Activated naive CD8-positive, alpha-beta T cell (primary cell): Measurements from ENCODE around the gene RPTOR.
A peak's percentile ranks its signal among the peaks of the same experiment; 100 is the strongest.
"Not testable (repeated sequence)": the region's sequence is repeated elsewhere in the genome, so short reads cannot be mapped to it uniquely, and the experiment has no call there.

ENCODE experiments used
- H3K27ac Mint-ChIP-seq: one replicate; pipeline ENCODE4 v1.8.0; 2021; ENCODE audit warnings: mixed read lengths
- H3K27me3 Mint-ChIP-seq: one replicate; pipeline ENCODE4 v1.8.0; 2021; ENCODE audit warnings: mixed read lengths
- H3K36me3 Mint-ChIP-seq: one replicate; pipeline ENCODE4 v1.8.0; 2021; ENCODE audit warnings: mixed read lengths
- H3K4me1 Mint-ChIP-seq: one replicate; pipeline ENCODE4 v1.8.0; 2021; ENCODE audit warnings: low read depth, mixed read lengths
- H3K4me3 Mint-ChIP-seq: one replicate; pipeline ENCODE4 v1.8.0; 2021; ENCODE audit warnings: mild to moderate bottlenecking, mixed read lengths
- H3K9me3 Mint-ChIP-seq: one replicate; pipeline ENCODE4 v1.8.0; 2021; ENCODE audit warnings: low read depth, mixed read lengths

The RPTOR gene

DNA sequence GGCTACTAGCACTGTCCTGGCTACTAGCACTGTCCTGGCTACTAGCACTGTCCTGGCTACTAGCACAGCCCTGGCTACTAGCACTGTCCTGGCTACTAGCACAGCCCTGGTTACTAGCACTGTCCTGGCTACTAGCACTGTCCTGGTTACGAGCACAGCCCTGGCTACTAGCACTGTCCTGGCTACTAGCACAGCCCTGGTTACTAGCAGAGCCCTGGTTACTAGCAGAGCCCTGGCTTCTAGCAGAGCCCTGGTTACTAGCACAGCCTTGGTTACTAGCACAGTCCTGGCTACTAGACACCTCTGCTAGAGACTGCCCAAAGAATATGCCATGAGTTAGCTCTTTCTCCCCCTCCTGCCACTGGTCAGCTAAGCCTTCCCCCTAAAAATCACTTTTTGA is 200.1 kb downstream of the RPTOR start:
- not testable (repeated sequence) for H3K27me3 Mint-ChIP-seq, H3K4me3 Mint-ChIP-seq, H3K9me3 Mint-ChIP-seq
- Mint-ChIP-seq H3K4me1 (peaks cover 59% of the 10 kb centered on the region), H3K27ac (peak overlapping the region; percentile 50), H3K36me3 (peaks cover 14% of the 10 kb centered on the region)

DNA sequence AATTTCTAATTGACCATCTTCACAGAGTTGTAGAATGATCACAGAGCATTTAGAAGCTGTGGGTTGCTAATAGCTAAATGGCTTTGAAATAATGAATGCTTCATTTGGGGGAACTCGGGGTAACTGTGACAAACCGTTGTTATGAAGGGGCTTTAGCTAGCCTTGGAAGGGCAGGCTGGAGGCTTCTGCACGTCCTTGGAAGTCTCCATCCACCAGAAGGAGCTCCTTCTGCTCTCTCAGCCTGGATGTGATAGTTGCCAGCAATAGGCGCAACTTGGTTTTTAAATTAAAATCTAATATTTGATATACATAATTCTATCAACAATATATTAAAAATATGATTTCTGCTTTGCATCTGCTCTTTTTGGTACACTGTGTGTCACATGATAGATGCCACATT is 200.5 kb downstream of the RPTOR start:
- H3K27ac Mint-ChIP-seq = peak overlapping the region; percentile 50
- peaks cover 57% of the 10 kb centered on the region for H3K4me1 Mint-ChIP-seq
- H3K4me3 Mint-ChIP-seq = no peak overlapping the region
- H3K36me3 Mint-ChIP-seq = peaks cover 12% of the 10 kb centered on the region
- no peaks in the 10 kb centered on the region for H3K27me3 Mint-ChIP-seq
- H3K9me3 Mint-ChIP-seq = no peaks in the 10 kb centered on the region

DNA sequence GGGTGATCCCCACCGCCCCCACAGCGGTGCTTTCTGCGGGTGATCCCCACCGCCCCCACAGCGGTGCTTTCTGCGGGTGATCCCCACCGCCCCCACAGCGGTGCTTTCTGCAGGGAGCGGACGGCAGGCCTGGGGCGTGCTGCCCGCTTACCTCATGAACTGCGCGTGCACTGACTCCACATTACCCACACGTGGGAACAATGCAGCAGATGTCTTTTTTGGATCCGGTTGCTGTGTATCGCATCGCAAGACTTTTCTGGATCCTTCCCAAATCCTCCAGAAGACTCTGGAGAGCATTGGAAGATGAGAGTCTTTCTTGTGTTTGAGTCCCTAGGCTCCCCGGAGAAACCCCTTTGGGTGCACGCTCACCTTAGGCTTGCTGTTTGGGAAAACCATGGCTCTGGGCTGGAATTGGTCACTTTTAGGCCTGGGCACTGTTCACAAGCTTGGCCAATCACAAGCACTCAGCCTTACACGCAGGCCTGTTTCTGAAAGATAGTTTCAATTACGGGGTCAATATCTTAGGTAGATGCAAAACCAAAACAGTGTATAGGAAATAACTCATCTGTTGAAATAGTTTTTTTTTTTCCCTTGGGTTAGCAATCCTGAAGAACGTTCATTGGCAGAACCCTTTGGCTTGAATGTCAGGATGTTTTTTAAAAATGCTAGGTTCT is 201.8 kb downstream of the RPTOR start:
- Mint-ChIP-seq H3K36me3 (peaks cover 10% of the 10 kb centered on the region), H3K4me3 (no peak overlapping the region), H3K27ac (peak overlapping the region; percentile 70), H3K27me3 (no peaks in the 10 kb centered on the region), H3K4me1 (peaks cover 57% of the 10 kb centered on the region), H3K9me3 (no peaks in the 10 kb centered on the region)

DNA sequence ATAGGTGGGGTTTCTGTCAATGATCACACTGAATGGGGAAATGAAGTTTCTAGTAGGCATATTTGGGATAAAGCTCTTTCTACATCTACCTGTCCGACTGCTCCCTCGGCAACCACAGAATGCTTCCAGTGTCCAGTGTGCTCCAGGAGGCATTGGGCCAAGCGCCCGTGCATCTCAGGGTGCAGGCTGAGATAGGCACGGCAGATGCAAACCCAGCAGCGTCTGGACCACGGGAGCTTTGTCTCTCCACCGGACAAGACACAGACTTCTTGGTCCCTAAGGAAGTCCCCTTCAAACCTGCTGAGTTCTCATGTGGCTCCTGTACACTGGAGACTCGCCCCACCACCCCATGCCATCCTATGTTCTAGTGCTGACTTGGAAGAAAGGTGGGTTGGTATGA is 202.8 kb downstream of the RPTOR start:
- peaks cover 57% of the 10 kb centered on the region for H3K4me1 Mint-ChIP-seq
- peak overlapping the region; percentile 62 for H3K27ac Mint-ChIP-seq
- peaks cover 10% of the 10 kb centered on the region for H3K36me3 Mint-ChIP-seq

DNA sequence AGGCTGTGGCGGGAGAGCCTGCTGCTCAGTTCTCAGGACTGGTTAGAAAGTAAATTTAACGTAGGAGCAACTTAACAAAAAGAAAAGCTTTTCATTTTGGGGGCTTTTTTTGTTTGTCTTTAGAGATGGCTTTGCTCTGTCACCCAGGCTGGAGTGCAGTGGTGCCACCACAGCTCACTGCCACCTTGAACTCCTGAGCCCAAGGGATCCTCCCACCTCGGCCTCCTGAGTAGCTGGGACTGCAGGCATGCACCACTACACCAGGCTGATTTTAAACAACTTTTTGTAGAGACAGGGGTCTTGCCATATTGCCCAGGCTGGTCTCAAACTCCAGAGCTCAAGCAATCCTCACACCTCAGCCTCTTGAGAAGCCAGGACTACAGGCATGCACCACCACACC is 205.0 kb downstream of the RPTOR start:
- peaks cover 14% of the 10 kb centered on the region for H3K36me3 Mint-ChIP-seq
- peaks cover 58% of the 10 kb centered on the region for H3K4me1 Mint-ChIP-seq
- no peaks in the 10 kb centered on the region for H3K9me3 Mint-ChIP-seq
- H3K27me3 Mint-ChIP-seq = no peaks in the 10 kb centered on the region
- H3K4me3 Mint-ChIP-seq = no peak overlapping the region
- H3K27ac Mint-ChIP-seq = peak overlapping the region; percentile 58

More for the DNA sequence above, 202.8 kb downstream of the RPTOR start:
- Mint-ChIP-seq H3K9me3 (no peaks in the 10 kb centered on the region), H3K4me3 (no peak overlapping the region), H3K27me3 (no peaks in the 10 kb centered on the region)

DNA sequence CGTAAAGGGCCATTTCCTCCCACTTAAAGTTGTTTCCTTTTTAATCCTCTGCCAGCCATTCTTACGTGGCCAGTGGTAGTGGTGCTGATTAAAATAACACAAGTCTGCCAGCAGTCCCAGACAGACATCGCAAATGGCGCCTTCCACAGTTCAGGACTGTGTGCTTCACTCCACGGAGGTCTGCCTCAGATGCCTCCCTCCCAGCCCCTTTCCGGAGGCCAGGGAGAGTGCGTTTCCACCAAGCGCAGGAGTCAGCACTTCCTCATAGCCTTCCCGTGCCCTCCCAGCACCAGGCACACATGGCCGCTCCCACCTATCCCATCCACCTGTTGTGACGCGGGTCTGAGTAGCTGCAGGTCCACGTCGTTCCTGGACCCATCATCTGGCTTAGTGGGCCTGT is 205.6 kb downstream of the RPTOR start:
- H3K36me3 Mint-ChIP-seq = peaks cover 15% of the 10 kb centered on the region
- H3K9me3 Mint-ChIP-seq = no peaks in the 10 kb centered on the region
- peak overlapping the region; percentile 58 for H3K27ac Mint-ChIP-seq
- peak overlapping the region; percentile 32 for H3K4me3 Mint-ChIP-seq
- no peaks in the 10 kb centered on the region for H3K27me3 Mint-ChIP-seq
- H3K4me1 Mint-ChIP-seq = peaks cover 54% of the 10 kb centered on the region

DNA sequence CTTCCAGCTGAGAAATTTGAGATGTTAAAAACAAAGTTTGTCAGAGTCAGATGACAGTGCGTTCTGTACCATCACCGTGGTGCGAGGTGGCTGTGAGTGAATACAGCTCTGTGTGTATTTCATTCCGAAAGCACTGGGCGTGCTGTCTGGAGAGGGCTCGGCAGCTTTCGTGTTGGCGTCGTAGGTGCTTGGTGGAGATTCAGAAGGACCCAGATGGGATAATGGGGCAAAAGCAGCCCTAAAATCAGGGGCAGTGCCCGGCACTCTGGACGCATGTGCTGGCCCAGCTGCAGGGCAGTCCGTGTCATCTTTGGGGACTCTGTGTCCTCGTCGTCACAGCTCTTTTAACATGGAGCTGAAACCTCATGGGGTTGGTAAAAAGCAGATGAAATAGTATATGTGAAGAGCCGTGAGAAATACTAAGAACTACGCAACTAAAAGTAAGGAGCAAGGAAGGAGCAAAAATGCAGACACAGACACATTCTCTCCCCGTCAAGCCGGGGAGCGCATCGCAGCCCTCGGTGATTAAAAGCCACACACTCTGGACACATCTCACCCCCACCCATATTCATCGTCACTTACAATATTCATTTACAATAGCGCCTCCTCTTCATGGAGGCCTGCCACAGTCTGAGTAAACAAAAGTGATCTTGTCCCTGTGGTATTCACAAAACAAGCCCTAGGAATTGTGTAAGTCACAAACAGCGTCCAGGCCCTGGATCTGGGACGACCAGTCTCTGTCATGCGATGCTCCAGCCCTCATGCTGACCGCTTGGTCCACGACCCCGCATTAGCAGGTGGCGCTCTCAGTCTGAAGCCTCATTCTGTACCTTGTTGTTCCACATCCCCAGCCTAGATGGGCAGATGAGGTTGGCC is 206.7 kb downstream of the RPTOR start:
- peak overlapping the region; percentile 59 for H3K4me3 Mint-ChIP-seq
- H3K4me1 Mint-ChIP-seq = peaks cover 54% of the 10 kb centered on the region
- peaks cover 22% of the 10 kb centered on the region for H3K36me3 Mint-ChIP-seq
- H3K27ac Mint-ChIP-seq = peak overlapping the region; percentile 79
- H3K27me3 Mint-ChIP-seq = no peaks in the 10 kb centered on the region
- H3K9me3 Mint-ChIP-seq = no peaks in the 10 kb centered on the region

DNA sequence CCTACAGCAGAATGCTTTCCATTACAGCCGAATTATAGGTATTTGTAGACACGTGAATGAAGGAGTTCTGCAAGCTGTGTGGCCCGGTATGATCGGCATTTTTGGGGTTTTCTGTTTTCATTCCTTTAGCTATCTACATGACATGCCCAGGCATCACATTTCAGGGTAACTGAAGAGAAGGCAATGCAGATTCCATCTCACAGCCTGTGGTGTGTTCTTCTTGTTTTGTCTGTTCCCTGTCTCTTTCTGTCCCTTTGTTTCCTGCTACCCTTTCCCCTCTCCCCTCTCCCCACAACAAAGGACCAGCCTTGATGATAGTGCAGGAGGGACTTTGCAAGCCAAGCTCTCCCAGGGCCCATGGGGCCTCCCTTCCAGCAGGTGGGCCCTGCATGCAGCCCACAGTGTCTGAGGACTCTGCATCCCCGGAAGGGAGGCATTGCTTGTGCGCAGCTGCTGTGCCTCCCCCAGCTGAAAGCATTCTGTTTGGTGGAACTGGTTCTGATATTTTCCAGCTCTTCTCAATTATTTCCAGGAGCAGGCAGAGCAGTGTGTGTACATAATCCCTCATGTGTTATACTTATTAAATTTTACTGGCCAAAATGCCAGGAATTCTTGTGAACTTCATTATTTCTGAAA is 207.4 kb downstream of the RPTOR start:
- Mint-ChIP-seq H3K27me3 (no peaks in the 10 kb centered on the region), H3K4me1 (peaks cover 55% of the 10 kb centered on the region), H3K27ac (peak overlapping the region; percentile 79), H3K36me3 (peaks cover 24% of the 10 kb centered on the region), H3K4me3 (peak overlapping the region; percentile 59), H3K9me3 (no peaks in the 10 kb centered on the region)

DNA sequence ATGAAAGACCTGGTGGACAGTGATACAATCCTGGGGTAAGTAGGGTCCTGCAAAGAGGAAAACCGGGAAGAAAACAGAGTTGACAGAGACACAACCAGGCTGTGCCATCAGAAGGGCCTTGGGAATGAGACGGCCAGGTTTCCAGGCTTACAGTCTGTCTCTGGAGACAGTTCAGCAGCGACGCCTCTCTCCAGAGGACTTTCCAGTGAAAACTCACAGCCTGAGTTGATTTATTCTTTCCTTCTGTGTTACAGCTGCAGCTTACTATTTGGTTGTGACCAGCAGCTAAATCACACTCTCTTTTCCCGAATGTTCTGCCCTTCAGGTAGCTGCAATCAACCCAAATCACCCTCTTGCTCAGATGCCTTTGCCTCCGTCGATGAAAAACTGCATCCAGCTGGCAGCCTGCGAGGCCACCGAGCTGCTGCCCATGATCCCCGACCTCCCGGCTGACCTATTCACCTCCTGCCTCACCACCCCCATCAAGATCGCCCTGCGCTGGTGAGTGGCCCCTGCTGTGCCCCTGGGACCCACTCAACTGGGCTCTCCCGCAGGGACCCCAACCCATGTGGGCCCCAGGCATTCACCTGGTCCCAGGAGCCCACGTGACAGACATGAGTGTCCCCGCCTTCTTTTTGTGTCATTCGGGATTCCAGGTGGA is 209.2 kb downstream of the RPTOR start:
- Mint-ChIP-seq H3K27ac (peak overlapping the region; percentile 64), H3K27me3 (no peaks in the 10 kb centered on the region), H3K36me3 (peaks cover 22% of the 10 kb centered on the region), H3K9me3 (no peaks in the 10 kb centered on the region), H3K4me1 (peaks cover 65% of the 10 kb centered on the region), H3K4me3 (no peak overlapping the region)

DNA sequence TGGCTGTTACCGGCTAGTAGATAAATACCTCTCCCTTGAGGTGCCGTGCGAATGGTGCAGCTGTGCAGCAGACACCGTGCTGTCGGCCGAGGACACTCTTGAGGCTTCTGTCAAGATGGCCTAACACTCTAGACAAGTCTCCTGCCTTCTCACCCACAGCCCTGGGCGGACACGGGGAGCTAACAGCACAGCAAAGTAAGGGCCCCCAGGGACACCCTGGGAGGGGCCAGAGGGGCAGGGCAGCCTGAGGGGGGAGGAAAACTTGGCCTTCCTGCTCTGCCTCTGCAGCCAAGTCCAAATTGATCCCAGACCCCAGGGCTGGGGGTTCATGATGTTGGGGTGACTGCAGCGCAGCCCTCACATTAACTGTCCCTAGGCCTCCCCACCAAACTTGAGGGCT is 210.2 kb downstream of the RPTOR start:
- no peaks in the 10 kb centered on the region for H3K9me3 Mint-ChIP-seq
- H3K27me3 Mint-ChIP-seq = no peaks in the 10 kb centered on the region
- H3K27ac Mint-ChIP-seq = peak overlapping the region; percentile 64
- peaks cover 75% of the 10 kb centered on the region for H3K4me1 Mint-ChIP-seq
- peaks cover 22% of the 10 kb centered on the region for H3K36me3 Mint-ChIP-seq
- no peak overlapping the region for H3K4me3 Mint-ChIP-seq

DNA sequence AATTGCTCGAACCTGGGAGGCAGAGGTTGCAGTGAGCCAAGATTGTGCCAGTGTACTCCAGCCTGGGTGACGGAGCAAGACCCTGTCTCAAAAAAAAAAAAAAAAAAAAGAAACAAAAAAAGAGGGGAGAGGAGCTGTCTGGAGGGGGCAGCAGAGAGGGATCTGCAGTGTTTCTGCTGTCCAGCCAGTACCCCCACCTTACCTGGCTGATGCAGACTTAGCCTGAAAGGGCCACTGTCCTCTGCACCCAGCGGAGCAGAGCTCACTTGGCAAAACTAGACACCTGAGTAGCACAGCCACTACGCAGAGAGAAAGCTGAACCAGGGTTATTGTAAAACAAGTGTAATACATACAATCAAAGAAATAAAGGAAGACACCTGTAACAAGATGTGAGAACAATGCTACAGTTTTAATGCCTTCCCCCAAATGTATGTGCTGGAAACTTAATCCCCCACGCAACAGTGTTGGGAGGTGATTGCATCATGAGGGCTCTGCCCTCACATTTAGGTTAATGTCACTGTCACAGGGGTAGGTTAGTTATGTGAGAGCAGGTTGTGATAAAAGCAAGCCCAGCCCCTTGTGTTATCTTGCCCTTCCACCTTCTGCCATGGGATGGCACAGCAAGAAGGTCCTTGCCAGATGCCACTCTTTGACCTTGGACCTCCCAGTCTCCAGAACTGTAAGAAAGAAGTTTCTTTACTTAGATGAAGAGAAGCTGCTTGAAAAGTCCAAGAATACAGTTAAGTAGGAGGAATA is 211.2 kb downstream of the RPTOR start:
- Mint-ChIP-seq H3K9me3 (no peaks in the 10 kb centered on the region), H3K4me1 (peaks cover 74% of the 10 kb centered on the region), H3K27ac (peak overlapping the region; percentile 76), H3K36me3 (peaks cover 22% of the 10 kb centered on the region), H3K4me3 (no peak overlapping the region), H3K27me3 (no peaks in the 10 kb centered on the region)

DNA sequence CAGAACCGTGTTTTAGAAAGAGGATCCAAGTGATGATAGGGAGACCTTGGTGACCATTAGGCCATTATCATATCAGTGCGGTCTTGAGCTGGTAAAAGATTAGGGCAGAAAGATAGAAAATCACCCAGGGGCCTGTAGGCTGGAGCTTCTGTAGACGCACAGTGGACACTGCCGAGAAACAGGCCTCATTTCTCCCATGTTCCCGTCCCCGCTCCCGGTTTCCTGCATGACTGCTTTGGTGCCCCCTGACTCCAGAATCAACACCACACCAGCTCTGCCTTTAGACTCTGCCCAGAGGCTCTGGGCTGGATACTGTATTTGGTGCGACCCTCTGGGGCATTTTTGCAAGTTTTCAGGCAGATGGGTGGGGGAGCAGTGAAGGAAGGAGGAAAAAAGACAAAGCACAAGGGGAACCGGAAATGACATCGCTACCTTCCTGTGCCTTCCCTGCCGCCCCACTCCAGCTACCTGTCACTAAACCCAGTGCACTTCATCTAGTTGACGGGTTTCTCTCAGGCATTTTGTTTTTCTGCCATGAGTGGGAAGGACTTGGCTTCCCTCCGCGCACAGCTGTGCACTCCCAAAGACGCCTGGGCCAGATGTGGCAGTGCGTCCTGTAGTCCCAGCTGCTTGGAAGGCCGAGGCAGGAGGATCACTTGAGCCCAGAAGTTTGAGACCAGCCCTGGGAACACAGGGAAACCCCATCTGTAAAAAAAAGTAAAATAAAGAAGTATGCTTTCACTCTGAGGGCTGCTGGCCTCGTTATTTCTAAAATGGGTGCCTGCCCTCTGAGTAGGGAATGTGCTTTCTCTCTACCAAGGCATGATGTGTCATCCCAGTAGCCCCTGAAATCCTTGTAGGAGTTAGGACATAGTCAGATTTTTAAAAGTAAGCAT is 214.1 kb downstream of the RPTOR start:
- H3K4me1 Mint-ChIP-seq = peaks cover 76% of the 10 kb centered on the region
- peak overlapping the region; percentile 95 for H3K27ac Mint-ChIP-seq
- H3K27me3 Mint-ChIP-seq = no peaks in the 10 kb centered on the region
- H3K36me3 Mint-ChIP-seq = peaks cover 22% of the 10 kb centered on the region
- H3K9me3 Mint-ChIP-seq = no peaks in the 10 kb centered on the region
- peak overlapping the region; percentile 64 for H3K4me3 Mint-ChIP-seq

DNA sequence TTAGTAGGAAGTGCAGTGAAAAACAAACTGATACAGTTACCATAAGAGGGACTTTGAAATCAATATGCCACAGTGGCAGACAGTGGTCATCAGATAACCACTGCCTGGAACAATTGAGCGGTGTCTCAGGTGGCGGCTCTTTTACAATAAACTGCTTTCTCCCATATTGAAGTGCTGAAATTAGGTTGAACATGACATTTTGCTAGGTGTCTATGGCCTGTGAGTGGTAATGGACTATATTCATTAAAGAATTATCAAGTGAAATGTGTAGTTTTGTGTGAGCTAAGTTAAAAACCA is 214.7 kb downstream of the RPTOR start:
- H3K36me3 Mint-ChIP-seq = peaks cover 20% of the 10 kb centered on the region
- H3K27me3 Mint-ChIP-seq = no peaks in the 10 kb centered on the region
- H3K4me1 Mint-ChIP-seq = peaks cover 73% of the 10 kb centered on the region
- no peaks in the 10 kb centered on the region for H3K9me3 Mint-ChIP-seq
- peak overlapping the region; percentile 64 for H3K4me3 Mint-ChIP-seq
- peak overlapping the region; percentile 95 for H3K27ac Mint-ChIP-seq
